GM12874 (cell line): ENCODE results near the gene PRR20G.

Experiments used
- TF ChIP-seq, protein P1 (sequence below): IDR thresholded peaks from 2 replicates; pipeline ENCODE4 v1.5.1; 2011; ENCODE audit warnings: low read depth, mild to moderate bottlenecking, control low read depth, low read length, moderate library complexity; ENCODE audit not compliant: insufficient read depth

The PRR20G gene

DNA sequence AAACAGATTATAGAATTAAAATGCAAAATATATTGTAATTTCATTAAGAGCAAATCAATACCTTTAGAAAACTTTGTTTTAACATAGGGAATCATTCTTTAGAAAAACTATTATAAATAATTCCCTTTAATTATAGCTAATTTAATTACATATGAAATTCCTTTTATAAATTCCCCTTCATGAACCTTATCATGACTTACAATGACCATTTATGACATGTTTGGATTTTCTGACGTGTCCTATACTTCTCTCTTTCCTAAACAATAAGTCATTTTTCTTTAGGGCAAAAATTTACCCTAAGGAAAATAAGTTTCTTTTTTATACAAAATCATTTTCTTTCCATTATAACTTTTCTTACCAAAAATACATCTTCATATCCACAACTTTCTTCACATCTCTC is 37.8 kb downstream of the PRR20G start:
- TF ChIP-seq, protein P1, sequence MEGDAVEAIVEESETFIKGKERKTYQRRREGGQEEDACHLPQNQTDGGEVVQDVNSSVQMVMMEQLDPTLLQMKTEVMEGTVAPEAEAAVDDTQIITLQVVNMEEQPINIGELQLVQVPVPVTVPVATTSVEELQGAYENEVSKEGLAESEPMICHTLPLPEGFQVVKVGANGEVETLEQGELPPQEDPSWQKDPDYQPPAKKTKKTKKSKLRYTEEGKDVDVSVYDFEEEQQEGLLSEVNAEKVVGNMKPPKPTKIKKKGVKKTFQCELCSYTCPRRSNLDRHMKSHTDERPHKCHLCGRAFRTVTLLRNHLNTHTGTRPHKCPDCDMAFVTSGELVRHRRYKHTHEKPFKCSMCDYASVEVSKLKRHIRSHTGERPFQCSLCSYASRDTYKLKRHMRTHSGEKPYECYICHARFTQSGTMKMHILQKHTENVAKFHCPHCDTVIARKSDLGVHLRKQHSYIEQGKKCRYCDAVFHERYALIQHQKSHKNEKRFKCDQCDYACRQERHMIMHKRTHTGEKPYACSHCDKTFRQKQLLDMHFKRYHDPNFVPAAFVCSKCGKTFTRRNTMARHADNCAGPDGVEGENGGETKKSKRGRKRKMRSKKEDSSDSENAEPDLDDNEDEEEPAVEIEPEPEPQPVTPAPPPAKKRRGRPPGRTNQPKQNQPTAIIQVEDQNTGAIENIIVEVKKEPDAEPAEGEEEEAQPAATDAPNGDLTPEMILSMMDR = no peak

DNA sequence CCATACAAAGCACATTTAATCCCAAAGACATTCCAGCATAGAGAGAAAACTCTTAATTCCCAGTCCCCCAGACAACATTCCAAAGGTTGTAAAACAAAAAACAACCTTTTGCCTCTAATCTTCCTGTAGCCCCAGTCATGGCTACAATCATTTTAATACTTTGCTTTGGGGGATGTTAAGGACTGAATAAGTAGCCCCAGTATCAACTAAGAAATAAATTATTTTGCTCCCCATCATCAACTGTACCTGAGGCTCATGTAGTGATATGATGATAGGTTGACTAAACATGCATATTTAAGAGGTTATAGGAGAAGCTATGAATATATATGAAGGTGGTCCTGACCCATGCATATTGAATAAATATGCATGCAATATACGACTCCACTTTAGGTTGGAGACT is 40.6 kb downstream of the PRR20G start:
- TF ChIP-seq, protein P1 = no peak

DNA sequence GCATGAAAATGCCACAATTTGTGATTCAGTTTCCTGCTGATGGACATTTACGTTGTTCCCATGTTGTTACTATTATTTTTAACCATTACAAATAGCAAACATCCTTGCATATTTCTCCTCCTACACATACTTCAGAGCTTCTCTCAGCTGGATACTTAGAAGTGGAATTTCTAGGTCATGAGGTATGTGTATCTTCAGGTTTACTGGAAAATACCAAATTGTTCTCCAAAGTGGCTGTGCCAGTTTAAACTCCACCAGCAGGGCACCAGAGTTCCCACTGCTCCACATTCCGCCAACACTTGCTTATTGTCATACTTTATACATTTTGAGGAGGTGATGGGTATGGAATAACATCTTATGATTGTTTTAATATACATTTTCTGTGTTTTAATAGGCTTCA is 49.2 kb downstream of the PRR20G start:
- TF ChIP-seq, protein P1 = no peak

DNA sequence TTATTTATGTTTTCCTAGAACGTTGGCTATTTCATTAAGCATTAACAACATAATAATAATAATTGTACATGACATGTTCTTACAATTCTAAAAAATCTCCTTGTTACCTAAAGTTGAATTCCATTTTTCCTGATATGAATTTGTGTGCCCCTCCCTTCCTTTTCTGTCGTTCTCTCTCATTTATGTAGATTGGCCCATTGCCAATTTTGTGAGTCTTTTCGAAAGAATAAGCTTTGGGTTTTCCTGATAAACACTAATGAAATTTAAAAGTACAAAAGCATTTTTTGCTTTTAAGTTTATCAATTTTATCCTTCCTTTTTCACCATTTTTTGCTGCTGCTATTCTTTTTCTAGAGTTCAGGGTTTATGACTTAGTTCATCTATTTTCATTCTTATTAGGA is 50.0 kb downstream of the PRR20G start:
- TF ChIP-seq, protein P1 = no peak

DNA sequence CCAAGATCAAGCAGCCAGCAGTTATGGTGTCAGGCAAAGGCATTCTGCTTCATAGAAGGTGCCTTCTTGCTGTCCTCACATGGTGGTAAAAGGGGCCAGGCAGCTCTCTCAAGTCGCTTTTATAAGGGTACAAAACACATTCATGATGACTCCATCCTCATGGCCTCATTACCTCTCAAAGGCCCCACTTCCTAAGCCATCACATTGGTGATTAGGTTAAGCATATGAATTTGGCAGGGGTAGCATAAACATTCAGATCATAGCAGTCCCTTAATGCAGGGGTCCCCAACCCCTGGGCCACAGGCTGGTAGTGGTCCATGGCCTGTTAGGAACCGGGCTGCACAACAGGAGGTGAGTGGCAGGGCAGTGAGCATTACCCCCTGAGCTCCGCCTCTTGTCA is 52.1 kb downstream of the PRR20G start:
- TF ChIP-seq, protein P1 = no peak

DNA sequence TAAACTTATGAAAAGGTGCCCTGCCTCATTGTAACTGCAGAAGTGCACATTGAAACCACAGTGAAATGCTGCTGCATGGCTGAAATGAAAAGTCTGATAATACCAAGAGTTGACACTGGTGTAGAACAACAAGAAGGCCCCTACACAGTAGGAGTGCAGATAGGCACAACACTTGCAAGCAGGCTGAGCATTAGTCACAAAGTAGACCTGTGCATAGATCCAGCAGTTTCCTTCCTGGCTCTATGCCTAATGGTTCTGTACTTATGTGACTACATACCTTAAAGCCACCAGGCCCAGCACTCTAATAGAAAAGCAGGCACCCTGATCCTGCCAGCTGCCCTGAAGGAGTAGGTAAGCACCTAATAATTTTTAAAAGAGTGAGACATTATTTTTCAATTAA is 53.1 kb downstream of the PRR20G start:
- TF ChIP-seq, protein P1 = no peak
